Neural progenitor cell (in vitro differentiated cells): ENCODE results near the gene ATF6. TPM values are rescaled to one million over a fixed set of nuclear protein-coding genes. Genes with fewer than 3 reads are reported as not detected.

Experiments
- DNase-seq: peaks from one replicate; pipeline ENCODE4 v3.0.0-alpha.2; 2016; ENCODE audit warnings: low spot score
- H2AFZ ChIP-seq: fragments of 200-600 bp; sonication (generic); replicated peaks from 2 replicates; pipeline ENCODE4 v1.6.1; 2016; ENCODE audit warnings: antibody characterized with exemption
- H3F3A ChIP-seq: fragments of 200-600 bp; sonication (generic); 2 replicates; pipeline ENCODE4 v1.6.1; 2016; ENCODE audit warnings: antibody characterized with exemption, low read depth
- H3K27ac ChIP-seq: fragments of 200-600 bp; sonication (generic); 2 replicates; pipeline ENCODE4 v1.5.1; 2016; ENCODE audit warnings: mild to moderate bottlenecking
- H3K27me3 ChIP-seq: fragments of 200-600 bp; sonication (generic); 2 replicates; pipeline ENCODE4 v1.6.1; 2016; ENCODE audit warnings: mild to moderate bottlenecking, moderate library complexity
- H3K36me3 ChIP-seq: fragments of 200-600 bp; sonication (generic); 2 replicates; pipeline ENCODE4 v1.5.1; 2016
- H3K4me1 ChIP-seq: fragments of 200-600 bp; sonication (generic); 2 replicates; pipeline ENCODE4 v1.6.1; 2016; ENCODE audit warnings: mixed run types
- H3K4me2 ChIP-seq: fragments of 200-600 bp; sonication (generic); 2 replicates; pipeline ENCODE4 v1.6.1; 2016
- H3K4me3 ChIP-seq: fragments of 200-600 bp; sonication (generic); 2 replicates; pipeline ENCODE4 v1.5.1; 2016
- H3K79me2 ChIP-seq: fragments of 200-600 bp; sonication (generic); 2 replicates; pipeline ENCODE4 v1.6.1; 2016; ENCODE audit warnings: low read depth
- H3K9ac ChIP-seq: fragments of 200-600 bp; sonication (generic); 2 replicates; pipeline ENCODE4 v1.6.1; 2016
- H3K9me3 ChIP-seq: fragments of 200-600 bp; sonication (generic); 2 replicates; pipeline ENCODE4 v1.5.1; 2016; ENCODE audit warnings: low read depth
- H4K20me1 ChIP-seq: fragments of 200-600 bp; sonication (generic); 2 replicates; pipeline ENCODE4 v1.6.1; 2016; ENCODE audit warnings: low read depth
- H3K27ac Mint-ChIP-seq: 3 replicates; pipeline ENCODE4 v1.8.0; 2021; ENCODE audit warnings: mixed read lengths
- H3K27me3 Mint-ChIP-seq: 2 replicates; pipeline ENCODE4 v1.8.0; 2022; ENCODE audit warnings: low read depth, mild to moderate bottlenecking, inconsistent platforms, moderate library complexity, mixed read lengths; ENCODE audit not compliant: insufficient read depth
- H3K36me3 Mint-ChIP-seq: 3 replicates; pipeline ENCODE4 v1.8.0; 2021; ENCODE audit warnings: mixed read lengths
- H3K4me1 Mint-ChIP-seq: 3 replicates; pipeline ENCODE4 v1.8.0; 2021; ENCODE audit warnings: mixed read lengths
- H3K4me3 Mint-ChIP-seq: 3 replicates; pipeline ENCODE4 v1.8.0; 2021; ENCODE audit warnings: mild to moderate bottlenecking, moderate library complexity, mixed read lengths
- H3K9me3 Mint-ChIP-seq: 3 replicates; pipeline ENCODE4 v1.8.0; 2020; ENCODE audit warnings: mixed read lengths
- CTCF ChIP-seq: fragments of 200-600 bp; sonication (generic); IDR thresholded peaks from 2 replicates; pipeline ENCODE4 v1.5.1; 2017; ENCODE audit warnings: antibody characterized with exemption, mild to moderate bottlenecking
- EZH2 ChIP-seq: fragments of 200-600 bp; sonication (generic); IDR thresholded peaks from 2 replicates; pipeline ENCODE4 v1.6.1; 2017; ENCODE audit warnings: antibody characterized with exemption, mild to moderate bottlenecking, moderate library complexity
- EZH2phosphoT487 ChIP-seq: fragments of 200-600 bp; sonication (generic); IDR thresholded peaks from 2 replicates; pipeline ENCODE4 v1.6.1; 2017; ENCODE audit warnings: antibody characterized with exemption
- total RNA-seq: library from RNA; depleted of rRNA; stranded (reverse); fragments of >200 nt; gene quantifications from 2 replicates; pipeline ENCODE4 v1.2.3, GENCODE V29; 2015; ENCODE audit warnings: low replicate concordance

ATF6 gene
- total RNA-seq, 1 donor from 2014 or later: 31.7 TPM

GRCh38 chr1:161999301-162000052 is 233.4 kb downstream of the ATF6 start:
- Histone ChIP-seq H3K27me3 (no peaks in the 10 kb centered on the region), H3K36me3 (no peaks in the 10 kb centered on the region), H4K20me1 (no peaks in the 10 kb centered on the region), H3K9me3 (no peaks in the 10 kb centered on the region), H3K27ac (no peak overlapping the region), H3K4me2 (no peak overlapping the region), H3K9ac (no peak overlapping the region), H3K4me3 (no peak overlapping the region), H3K4me1 (no peaks in the 10 kb centered on the region), H3K79me2 (no peaks in the 10 kb centered on the region), H3F3A (no peaks in the 10 kb centered on the region), H2AFZ (no peak overlapping the region)
- H3K36me3 Mint-ChIP-seq: no peaks in the 10 kb centered on the region
- no peak overlapping the region for H3K4me3 Mint-ChIP-seq
- no peak for DNase-seq
- peaks cover 4% of the 10 kb centered on the region for H3K4me1 Mint-ChIP-seq
- no peaks in the 10 kb centered on the region for H3K9me3 Mint-ChIP-seq
- TF ChIP-seq EZH2 (no peak), EZH2phosphoT487 (no peak)
- no peak overlapping the region for H3K27ac Mint-ChIP-seq
- peaks cover 5% of the 10 kb centered on the region for H3K27me3 Mint-ChIP-seq

GRCh38 chr1:162000053-162000420 is 233.9 kb downstream of the ATF6 start:
- H3K4me1 ChIP-seq: no peaks in the 10 kb centered on the region
- no peak overlapping the region for H3K4me2 ChIP-seq
- H3K4me3 ChIP-seq: no peak overlapping the region
- no peaks in the 10 kb centered on the region for H3K9me3 Mint-ChIP-seq
- H3K27me3 ChIP-seq: no peaks in the 10 kb centered on the region
- TF ChIP-seq EZH2: no peak
- TF ChIP-seq CTCF: no peak
- TF ChIP-seq EZH2phosphoT487: no peak
- H2AFZ ChIP-seq: no peak overlapping the region
- H3K4me1 Mint-ChIP-seq: peaks cover 4% of the 10 kb centered on the region
- no peak overlapping the region for H3K27ac Mint-ChIP-seq
- no peaks in the 10 kb centered on the region for H3K79me2 ChIP-seq
- peaks cover 5% of the 10 kb centered on the region for H3K27me3 Mint-ChIP-seq
- H3K36me3 Mint-ChIP-seq: no peaks in the 10 kb centered on the region
- H3F3A ChIP-seq: no peaks in the 10 kb centered on the region
- H3K9me3 ChIP-seq: no peaks in the 10 kb centered on the region
- H3K27ac ChIP-seq: no peak overlapping the region
- H3K36me3 ChIP-seq: no peaks in the 10 kb centered on the region
- no peak overlapping the region for H3K9ac ChIP-seq
- no peaks in the 10 kb centered on the region for H4K20me1 ChIP-seq
- no peak for DNase-seq
- H3K4me3 Mint-ChIP-seq: no peak overlapping the region

- H2AFZ ChIP-seq: no peak overlapping the region
- no peak overlapping the region for H3K4me2 ChIP-seq
- no peak overlapping the region for H3K4me3 Mint-ChIP-seq
- no peaks in the 10 kb centered on the region for H3K27me3 ChIP-seq
- peaks cover 3% of the 10 kb centered on the region for H3K27me3 Mint-ChIP-seq
- no peaks in the 10 kb centered on the region for H4K20me1 ChIP-seq
- no peaks in the 10 kb centered on the region for H3K36me3 ChIP-seq
- no peaks in the 10 kb centered on the region for H3K9me3 Mint-ChIP-seq
- H3K9ac ChIP-seq: no peak overlapping the region
- no peak overlapping the region for H3K4me3 ChIP-seq
- TF ChIP-seq CTCF (no peak), EZH2 (no peak), EZH2phosphoT487 (no peak)
- no peaks in the 10 kb centered on the region for H3K36me3 Mint-ChIP-seq
- DNase-seq: no peak
- H3K27ac ChIP-seq: no peak overlapping the region
- H3K4me1 ChIP-seq: no peaks in the 10 kb centered on the region
- H3K27ac Mint-ChIP-seq: no peak overlapping the region
- H3F3A ChIP-seq: no peaks in the 10 kb centered on the region
- peaks cover 4% of the 10 kb centered on the region for H3K4me1 Mint-ChIP-seq
- H3K9me3 ChIP-seq: no peaks in the 10 kb centered on the region
- no peaks in the 10 kb centered on the region for H3K79me2 ChIP-seq
Observed at GRCh38 chr1:162003061-162003829, 237.1 kb downstream of the ATF6 start.

- Histone ChIP-seq H3K36me3 (no peaks in the 10 kb centered on the region), H3K4me3 (no peak overlapping the region), H4K20me1 (no peaks in the 10 kb centered on the region), H3F3A (no peaks in the 10 kb centered on the region), H2AFZ (no peak overlapping the region), H3K27ac (no peak overlapping the region), H3K4me1 (no peaks in the 10 kb centered on the region), H3K9ac (no peak overlapping the region), H3K9me3 (no peaks in the 10 kb centered on the region), H3K27me3 (no peaks in the 10 kb centered on the region), H3K79me2 (no peaks in the 10 kb centered on the region), H3K4me2 (no peak overlapping the region)
- Mint-ChIP-seq H3K4me1 (peaks cover 5% of the 10 kb centered on the region), H3K4me3 (no peak overlapping the region), H3K36me3 (no peaks in the 10 kb centered on the region), H3K9me3 (no peaks in the 10 kb centered on the region), H3K27ac (no peak overlapping the region), H3K27me3 (peaks cover 3% of the 10 kb centered on the region)
- no peak for DNase-seq
- TF ChIP-seq CTCF (no peak), EZH2phosphoT487 (no peak), EZH2 (no peak)
Observed at GRCh38 chr1:162003830-162004215, 237.7 kb downstream of the ATF6 start.
